Pancreas (tissue), 10 donors: ENCODE results near the gene MIB2. TPM values are rescaled to one million over a fixed set of nuclear protein-coding genes. Genes with fewer than 3 reads are reported as not detected.

Experiments
- ATAC-seq, 4 donors: fragments of 200-7000 bp; cut with Tn5 transposase; one replicate each; pipeline versions ENCODE4 v1.8.0 to v1.9.1; 2020; ENCODE audit warnings: mild to moderate bottlenecking in 4 of 4, moderate library complexity in 4 of 4
- DNase-seq, 6 donors: peaks; one replicate each; pipeline ENCODE4 v3.0.0-alpha.2; 2020
- FAIRE-seq: peaks from 2 replicates; lab custom pipeline; 2012; peaks lifted over from hg19 to GRCh38; lab: Jason Lieb, UNC
- H3K27ac ChIP-seq, 4 donors: fragments of 200-600 bp; sonication (generic); 1 replicate in 3 of 4; 2 replicates in 1 of 4; pipeline versions ENCODE4 v1.5.0 to v1.8.0; 2020
- H3K27me3 ChIP-seq, 4 donors: fragments of 200-600 bp; one replicate each; pipeline ENCODE4 v1.8.0; 2021
- H3K36me3 ChIP-seq, 3 donors: fragments of 200-600 bp; sonication (generic) in 1 of 3; one replicate each; pipeline versions ENCODE4 v1.5.0 to v1.8.0; 2020 to 2021
- H3K4me1 ChIP-seq, 3 donors: fragments of 200-600 bp; one replicate each; pipeline ENCODE4 v1.8.0; 2021
- H3K4me3 ChIP-seq, 4 donors: fragments of 200-600 bp; sonication (generic) in 2 of 4; one replicate each; pipeline versions ENCODE4 v1.5.0 to v1.8.0; 2020 to 2021
- H3K9me3 ChIP-seq, 4 donors: fragments of 200-600 bp; one replicate each; pipeline ENCODE4 v1.8.0; 2021
- WGBS, 2 donors: extraction: QIAGEN DNeasy Blood & Tissue Kit; methylation state at CpG; one replicate each; pipeline ENCODE4 v1.1.7; 2013; 5-methylcytosine and 5-hydroxymethylcytosine counted together
- intact Hi-C, 3 donors: fragments of 100-400 bp; cut with DNase I; formaldehyde crosslinking; loops; one replicate each; pipeline versions ENCODE4 v1.11.1 to v1.14.2; 2022
- polyA plus RNA-seq, 2 donors: library from polyadenylated mRNA; stranded (reverse); fragments of 200-250 nt; gene quantifications; one replicate each; pipeline ENCODE4 v1.2.3, GENCODE V29; 2013
- total RNA-seq, 6 donors: library from RNA; stranded (reverse); fragmentation: NEBNext Ultra II Directional in 4 of 6; extraction: Animal tissue kit (Norgen Biotek cat#: 25700) in 4 of 6; gene quantifications; one replicate each; pipeline versions ENCODE4 v1.2.1 to v1.2.4, GENCODE V29; 2021 to 2023
- TF ChIP-seq, protein P1 (sequence below), 4 donors: fragments of 200-600 bp; sonication (generic) in 3 of 4; IDR thresholded peaks; one replicate each; pipeline versions ENCODE4 v1.5.0 to v1.8.0; 2021; ENCODE audit warnings: antibody characterized with exemption in 4 of 4
- donor health status: healthy with polysubstance abuse.
- donor health status: DM: no; HTN: no; CAD: no; lungs with moderate emphysema.
- donor health status: DM: no; HTN: no; CAD: no.
- donor health status: control.
- donor health status: control.
- donor health status: Bipolar disorder and iron deficiency.
- donor health status: DM: yes; HTN: yes; CAD: no.
- donor health status: DM: no; HTN: no; CAD: no.
- donor health status: DM: no; HTN: no; CAD: no.
- donor health status: DM: yes; HTN: yes; CAD: no.

Gene MIB2
- total and polyA plus RNA-seq, 8 donors = 27.4 to 253 (median 37.2) TPM

GRCh38 chr1:1620433-1621139 lies 5.3 kb downstream of the MIB2 start:
- H3K27me3 ChIP-seq = no peaks in the 10 kb centered on the region
- TF ChIP-seq, protein P1, sequence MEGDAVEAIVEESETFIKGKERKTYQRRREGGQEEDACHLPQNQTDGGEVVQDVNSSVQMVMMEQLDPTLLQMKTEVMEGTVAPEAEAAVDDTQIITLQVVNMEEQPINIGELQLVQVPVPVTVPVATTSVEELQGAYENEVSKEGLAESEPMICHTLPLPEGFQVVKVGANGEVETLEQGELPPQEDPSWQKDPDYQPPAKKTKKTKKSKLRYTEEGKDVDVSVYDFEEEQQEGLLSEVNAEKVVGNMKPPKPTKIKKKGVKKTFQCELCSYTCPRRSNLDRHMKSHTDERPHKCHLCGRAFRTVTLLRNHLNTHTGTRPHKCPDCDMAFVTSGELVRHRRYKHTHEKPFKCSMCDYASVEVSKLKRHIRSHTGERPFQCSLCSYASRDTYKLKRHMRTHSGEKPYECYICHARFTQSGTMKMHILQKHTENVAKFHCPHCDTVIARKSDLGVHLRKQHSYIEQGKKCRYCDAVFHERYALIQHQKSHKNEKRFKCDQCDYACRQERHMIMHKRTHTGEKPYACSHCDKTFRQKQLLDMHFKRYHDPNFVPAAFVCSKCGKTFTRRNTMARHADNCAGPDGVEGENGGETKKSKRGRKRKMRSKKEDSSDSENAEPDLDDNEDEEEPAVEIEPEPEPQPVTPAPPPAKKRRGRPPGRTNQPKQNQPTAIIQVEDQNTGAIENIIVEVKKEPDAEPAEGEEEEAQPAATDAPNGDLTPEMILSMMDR (IDR thresholded peaks at IDR 0.05) = no peak
- intact Hi-C loops = no loop called here
- H3K27ac ChIP-seq = no peak overlapping the region
- no peak overlapping the region for H3K4me3 ChIP-seq
- DNase-seq = peak in 2 of 6 donors; percentile 36 to 70
- ATAC-seq = no peak
- H3K4me1 ChIP-seq = peaks cover 0 to 7% (median 6%) of the 10 kb centered on the region in 3 donors
- H3K36me3 ChIP-seq = no peaks in the 10 kb centered on the region
- H3K9me3 ChIP-seq = no peaks in the 10 kb centered on the region
- FAIRE-seq = no peak
- WGBS, 2 donors = 89 to 90% methylated on average over 14 to 16 of the region's 16 CpGs

GRCh38 chr1:1621173-1622009 lies 6.1 kb downstream of the MIB2 start:
- DNase-seq (peak in 3 of 6 donors; percentile 32 to 78 (median 59)), ATAC-seq (no peak), FAIRE-seq (no peak)
- H3K27ac ChIP-seq = no peak overlapping the region
- TF ChIP-seq, protein P1 (IDR thresholded peaks at IDR 0.05) = no peak
- 90 to 93% methylated on average over 31 of the region's 31 CpGs for WGBS, 2 donors
- intact Hi-C loops = no loop called here
- H3K27me3 ChIP-seq = no peaks in the 10 kb centered on the region
- peaks cover 0 to 7% (median 6%) of the 10 kb centered on the region in 3 donors for H3K4me1 ChIP-seq
- no peak overlapping the region for H3K4me3 ChIP-seq
- no peaks in the 10 kb centered on the region for H3K36me3 ChIP-seq
- H3K9me3 ChIP-seq = no peaks in the 10 kb centered on the region

- intact Hi-C loops = no loop called here
- H3K4me1 ChIP-seq = peaks cover 0 to 1% (median under 1%) of the 10 kb centered on the region in 3 donors
- 82 to 87% methylated on average over 19 to 21 of the region's 21 CpGs for WGBS, 2 donors
- TF ChIP-seq, protein P1 (IDR thresholded peaks at IDR 0.05) = no peak
- H3K4me3 ChIP-seq = no peak overlapping the region
- FAIRE-seq (no peak), ATAC-seq (no peak), DNase-seq (peak in 2 of 6 donors; percentile 12 to 59)
- H3K27ac ChIP-seq = no peak overlapping the region
- H3K27me3 ChIP-seq = no peaks in the 10 kb centered on the region
- no peaks in the 10 kb centered on the region for H3K9me3 ChIP-seq
- H3K36me3 ChIP-seq = no peaks in the 10 kb centered on the region
Measured at GRCh38 chr1:1622010-1622787, 6.9 kb downstream of the MIB2 start.

DNA sequence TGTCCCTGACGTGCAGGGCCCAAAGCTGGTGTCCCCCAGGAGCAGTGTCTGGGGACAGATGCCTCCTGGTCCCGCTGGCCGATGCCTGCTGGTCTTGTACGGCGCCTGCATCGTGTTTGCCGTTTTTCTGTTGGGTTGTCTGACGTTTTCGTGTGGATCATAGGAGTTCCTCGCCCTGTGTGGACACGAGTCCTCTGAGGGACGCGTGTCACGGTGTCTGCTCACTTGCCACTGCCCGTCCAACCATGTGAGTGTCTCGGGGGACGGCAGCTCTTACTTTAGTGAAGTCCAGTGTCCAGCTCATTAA lies 7.4 kb downstream of the MIB2 start:
- TF ChIP-seq, protein P1 (IDR thresholded peaks at IDR 0.05) = no peak
- intact Hi-C loops = no loop called here
- ATAC-seq (no peak), FAIRE-seq (no peak), DNase-seq (peak in 1 of 6 donors; percentile 64)
- no peaks in the 10 kb centered on the region for H3K4me1 ChIP-seq
- no peak overlapping the region for H3K4me3 ChIP-seq
- no peak overlapping the region for H3K27ac ChIP-seq
- H3K9me3 ChIP-seq = no peaks in the 10 kb centered on the region
- WGBS, 2 donors = 91 to 92% methylated on average over 17 of the region's 17 CpGs
- H3K27me3 ChIP-seq = no peaks in the 10 kb centered on the region
- no peaks in the 10 kb centered on the region for H3K36me3 ChIP-seq
